ENCODE data around the gene HSPA4.

GRCh38 chr5:133066045-133066444 lies 14.2 kb downstream of the HSPA4 start:
- TF ChIP-seq EZH2 (IDR thresholded peaks at IDR 0.05; ENCODE audit: borderline replicate concordance, insufficient read depth, low read length, poor library complexity, severe bottlenecking) (no peak), POLR2AphosphoS5 (IDR thresholded peaks at IDR 0.05) (no peak), RAD21 (conservative IDR thresholded peaks at IDR 0.05) (no peak), SMC3 (conservative IDR thresholded peaks at IDR 0.05; ENCODE audit: poor library complexity) (no peak), MXI1 (conservative IDR thresholded peaks at IDR 0.05; ENCODE audit: poor library complexity, severe bottlenecking) (no peak), CTCF (IDR thresholded peaks at IDR 0.05; ENCODE audit: poor library complexity, severe bottlenecking) (no peak), TAF1 (IDR thresholded peaks at IDR 0.05; ENCODE audit: low read depth) (no peak), REST (IDR thresholded peaks at IDR 0.05; ENCODE audit: borderline replicate concordance) (no peak), EP300 (conservative IDR thresholded peaks at IDR 0.05; ENCODE audit: poor library complexity, severe bottlenecking) (no peak)

Measured in neural cell (in vitro differentiated cells).